K562 (cell line): ENCODE data around the gene ZXDB.

Source experiments
- CTCF ChIP-seq, 3 experiments: IDR thresholded peaks in 2 of 3; conservative IDR thresholded peaks in 1 of 3; 2 replicates each; pipeline ENCODE4 v1.5.1; 2011 to 2012; ENCODE audit warnings: low read length in 3 of 3, mild to moderate bottlenecking in 3 of 3, control low read depth in 2 of 3, improper control_type of control experiment in 1 of 3, inconsistent platforms in 1 of 3, low read depth in 1 of 3, mixed read lengths in 1 of 3, moderate library complexity in 1 of 3; ENCODE audit not compliant: insufficient read depth in 2 of 3
- E2F5 ChIP-seq: sonication (generic); formaldehyde crosslinking; IDR thresholded peaks from 2 replicates; pipeline ENCODE4 v1.8.0; 2022; ENCODE audit warnings: mild to moderate bottlenecking, missing genetic modification reagents
- E4F1 ChIP-seq: fragments of 250-450 bp; sonication (Bioruptor Pico); IDR thresholded peaks from 2 replicates; pipeline ENCODE4 v1.5.0; 2021; ENCODE audit warnings: mild to moderate bottlenecking, borderline replicate concordance
- ETV5 ChIP-seq: sonication (generic); formaldehyde crosslinking; IDR thresholded peaks from 2 replicates; pipeline ENCODE4 v1.4.0; 2020; ENCODE audit warnings: low read depth, mild to moderate bottlenecking, missing genetic modification reagents
- KLF16 ChIP-seq: IDR thresholded peaks from 2 replicates; pipeline ENCODE4 v1.6.1; 2016; ENCODE audit warnings: antibody characterized with exemption
- PHF21A ChIP-seq: fragments of 450-650 bp; IDR thresholded peaks from 2 replicates; pipeline ENCODE4 v1.6.1; 2017; ENCODE audit warnings: low read depth, borderline replicate concordance
- POLR2A ChIP-seq: fragments of 450-650 bp; conservative IDR thresholded peaks from 2 replicates; pipeline ENCODE4 v1.6.1; 2016
- RBM34 ChIP-seq: fragments of 200-400 bp; formaldehyde crosslinking; IDR thresholded peaks from 2 replicates; pipeline ENCODE4 v1.6.1; 2018; ENCODE audit warnings: low read length, borderline replicate concordance; ENCODE audit not compliant: insufficient read depth
- USF2 ChIP-seq: sonication (generic); formaldehyde crosslinking; IDR thresholded peaks from 2 replicates; pipeline ENCODE4 v1.5.0; 2020; ENCODE audit warnings: missing genetic modification reagents

- TF ChIP-seq POLR2A (no peak), ETV5 (CRISPR knock-in tag) (no peak), KLF16 (no peak), USF2 (CRISPR knock-in tag) (no peak), CTCF (IDR thresholded peaks at IDR 0.05 in 2 of 3, conservative IDR thresholded peaks at IDR 0.05 in 1 of 3; ENCODE audit: insufficient read depth in 2 of 3, low read depth in 1 of 3, low read length in 3 of 3) (no peak), RBM34 (no peak), E4F1 (no peak), E2F5 (CRISPR knock-in tag) (no peak), PHF21A (no peak)
These were observed 5.5 kb upstream of the ZXDB start for GRCh38 chrX:57586360-57586759.
